OCI-LY7 (cell line): ENCODE measurements around the gene TVP23A. TPM values are rescaled to one million over a fixed set of nuclear protein-coding genes. Genes with fewer than 3 reads are reported as not detected.
"Not testable (repeated sequence)": the region's sequence is repeated elsewhere in the genome, so short reads cannot be mapped to it uniquely, and the experiment has no call there.

Experiments used
- BruUV-seq: library from RNA; stranded (reverse); fragments of 400-500 nt; replicated peaks from 2 replicates; lab custom pipeline; 2021; lab: Mats Ljungman, UMichigan
- CTCF ChIA-PET: fragments of 300-600 bp; sonication (Branson Sonifier 250); formaldehyde crosslinking; loops from one replicate; lab custom pipeline; 2022; ENCODE audit warnings: antibody characterized with exemption; ENCODE audit not compliant: unreplicated experiment; lab: Charles Lee
- POLR2A ChIA-PET: fragments of 300-600 bp; sonication (Branson Sonifier 250); formaldehyde crosslinking; loops from one replicate; lab custom pipeline; 2022; ENCODE audit warnings: antibody characterized with exemption; lab: Charles Lee
- DNase-seq: peaks from one replicate; pipeline ENCODE4 v3.0.0-alpha.2; 2015; ENCODE audit warnings: low spot score
- H2AFZ ChIP-seq: fragments of 200-600 bp; sonication (generic), shearing (Covaris generic); 2 replicates; pipeline ENCODE4 v1.6.1; 2014; ENCODE audit warnings: mild to moderate bottlenecking, antibody characterized with exemption, low read length, moderate library complexity
- H3K27ac ChIP-seq: fragments of 200-600 bp; sonication (generic); 2 replicates; pipeline ENCODE4 v1.5.1; 2014; ENCODE audit warnings: mixed run types, low read depth, mild to moderate bottlenecking, moderate library complexity, low read length, inconsistent platforms; ENCODE audit not compliant: poor library complexity, severe bottlenecking
- H3K36me3 ChIP-seq: fragments of 200-600 bp; sonication (generic); 2 replicates; pipeline ENCODE4 v1.6.1; 2014; ENCODE audit warnings: mild to moderate bottlenecking, antibody characterized with exemption, low read length, moderate library complexity, mixed read lengths; ENCODE audit not compliant: insufficient read depth
- H3K4me1 ChIP-seq: fragments of 200-600 bp; sonication (generic); 2 replicates; pipeline ENCODE4 v1.5.1; 2014; ENCODE audit warnings: mild to moderate bottlenecking, low read length; ENCODE audit not compliant: insufficient read depth, poor library complexity, severe bottlenecking
- H3K4me2 ChIP-seq: fragments of 200-600 bp; sonication (generic); 2 replicates; pipeline ENCODE4 v1.6.1; 2014; ENCODE audit warnings: mild to moderate bottlenecking, low read length
- H3K4me3 ChIP-seq: fragments of 200-600 bp; sonication (generic); 2 replicates; pipeline ENCODE4 v1.5.1; 2014; ENCODE audit warnings: mild to moderate bottlenecking, low read depth, low read length; ENCODE audit not compliant: poor library complexity, severe bottlenecking
- H3K79me2 ChIP-seq: fragments of 200-600 bp; sonication (generic); 2 replicates; pipeline ENCODE4 v1.6.1; 2016; ENCODE audit warnings: low read depth, mild to moderate bottlenecking, low read length, moderate library complexity, mixed read lengths; ENCODE audit not compliant: insufficient read depth
- H3K9me2 ChIP-seq: fragments of 200-600 bp; sonication (generic); 2 replicates; pipeline ENCODE4 v1.6.1; 2016; ENCODE audit warnings: mild to moderate bottlenecking, low read length, mixed read lengths; ENCODE audit not compliant: insufficient read depth
- H3K9me3 ChIP-seq: fragments of 200-600 bp; sonication (generic); 2 replicates; pipeline ENCODE4 v1.6.1; 2014; ENCODE audit warnings: mild to moderate bottlenecking, mixed run types, low read length, mixed read lengths
- H4K20me1 ChIP-seq: fragments of 200-600 bp; sonication (generic); 2 replicates; pipeline ENCODE4 v1.6.1; 2014; ENCODE audit warnings: mild to moderate bottlenecking, antibody characterized with exemption, low read length, moderate library complexity, mixed read lengths; ENCODE audit not compliant: insufficient read depth
- EZH2phosphoT487 ChIP-seq: fragments of 200-600 bp; sonication (generic); IDR thresholded peaks from 2 replicates; pipeline ENCODE4 v1.6.1; 2018; ENCODE audit warnings: low read depth, borderline replicate concordance, mild to moderate bottlenecking, mixed run types, antibody characterized with exemption, low read length, moderate library complexity, mixed read lengths
- intact Hi-C: fragments of 100-400 bp; cut with micrococcal nuclease; formaldehyde crosslinking; loops from one replicate; pipeline ENCODE4 v1.10.0; 2022; ENCODE audit not compliant: unreplicated experiment
- total RNA-seq, 2 experiments: library from RNA; depleted of rRNA in 1 of 2; stranded (reverse); fragments of >200 nt in 1 of 2; shearing (Covaris generic) in 1 of 2; gene quantifications; 2 replicates each; pipeline ENCODE4 v1.2.3, GENCODE V29; 2014 to 2022
- TF ChIP-seq, protein P1 (sequence below): fragments of 200-600 bp; sonication (generic); conservative IDR thresholded peaks from 2 replicates; pipeline ENCODE4 v1.5.1; 2014; ENCODE audit warnings: mild to moderate bottlenecking, antibody characterized with exemption, low read length, moderate library complexity, mixed read lengths

The TVP23A gene
- total RNA-seq, 2 experiments from 2014 or later = 0.57 TPM; not detected in 1

DNA sequence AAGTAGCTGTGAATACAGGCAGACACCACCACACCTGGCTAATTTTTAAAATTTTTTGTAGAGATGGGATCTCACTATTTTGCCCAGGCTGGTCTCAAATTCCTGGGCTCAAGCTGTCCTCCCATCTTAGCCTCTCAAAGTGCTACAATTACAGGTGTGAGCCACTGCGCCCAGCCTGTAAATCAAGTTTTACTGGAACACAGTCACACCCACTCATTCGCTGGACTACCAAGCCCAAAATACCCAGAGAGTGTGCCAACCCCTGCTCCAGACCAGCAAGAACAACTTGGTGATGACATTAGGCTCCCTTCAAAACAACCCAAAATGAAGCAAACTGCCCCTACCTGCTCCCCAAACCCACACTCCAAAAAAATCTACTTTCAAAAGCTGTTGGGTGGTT, 36.0 kb downstream of the TVP23A start:
- H3K9me2 ChIP-seq = no peaks in the 10 kb centered on the region
- no peak overlapping the region for H3K27ac ChIP-seq
- ChIA-PET POLR2A (no interaction called here), CTCF (no interaction called here)
- TF ChIP-seq, protein P1, sequence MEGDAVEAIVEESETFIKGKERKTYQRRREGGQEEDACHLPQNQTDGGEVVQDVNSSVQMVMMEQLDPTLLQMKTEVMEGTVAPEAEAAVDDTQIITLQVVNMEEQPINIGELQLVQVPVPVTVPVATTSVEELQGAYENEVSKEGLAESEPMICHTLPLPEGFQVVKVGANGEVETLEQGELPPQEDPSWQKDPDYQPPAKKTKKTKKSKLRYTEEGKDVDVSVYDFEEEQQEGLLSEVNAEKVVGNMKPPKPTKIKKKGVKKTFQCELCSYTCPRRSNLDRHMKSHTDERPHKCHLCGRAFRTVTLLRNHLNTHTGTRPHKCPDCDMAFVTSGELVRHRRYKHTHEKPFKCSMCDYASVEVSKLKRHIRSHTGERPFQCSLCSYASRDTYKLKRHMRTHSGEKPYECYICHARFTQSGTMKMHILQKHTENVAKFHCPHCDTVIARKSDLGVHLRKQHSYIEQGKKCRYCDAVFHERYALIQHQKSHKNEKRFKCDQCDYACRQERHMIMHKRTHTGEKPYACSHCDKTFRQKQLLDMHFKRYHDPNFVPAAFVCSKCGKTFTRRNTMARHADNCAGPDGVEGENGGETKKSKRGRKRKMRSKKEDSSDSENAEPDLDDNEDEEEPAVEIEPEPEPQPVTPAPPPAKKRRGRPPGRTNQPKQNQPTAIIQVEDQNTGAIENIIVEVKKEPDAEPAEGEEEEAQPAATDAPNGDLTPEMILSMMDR = no peak
- TF ChIP-seq EZH2phosphoT487 = no peak
- no peaks in the 10 kb centered on the region for H4K20me1 ChIP-seq
- no peak overlapping the region for H2AFZ ChIP-seq
- no peaks in the 10 kb centered on the region for H3K79me2 ChIP-seq
- no peak for DNase-seq
- no peaks in the 10 kb centered on the region for H3K9me3 ChIP-seq
- no peaks in the 10 kb centered on the region for H3K36me3 ChIP-seq
- no peak overlapping the region for H3K4me3 ChIP-seq
- no TSS peak for BruUV-seq
- intact Hi-C loops = no loop called here
- H3K4me2 ChIP-seq = no peak overlapping the region
- H3K4me1 ChIP-seq = peaks cover 17% of the 10 kb centered on the region

DNA sequence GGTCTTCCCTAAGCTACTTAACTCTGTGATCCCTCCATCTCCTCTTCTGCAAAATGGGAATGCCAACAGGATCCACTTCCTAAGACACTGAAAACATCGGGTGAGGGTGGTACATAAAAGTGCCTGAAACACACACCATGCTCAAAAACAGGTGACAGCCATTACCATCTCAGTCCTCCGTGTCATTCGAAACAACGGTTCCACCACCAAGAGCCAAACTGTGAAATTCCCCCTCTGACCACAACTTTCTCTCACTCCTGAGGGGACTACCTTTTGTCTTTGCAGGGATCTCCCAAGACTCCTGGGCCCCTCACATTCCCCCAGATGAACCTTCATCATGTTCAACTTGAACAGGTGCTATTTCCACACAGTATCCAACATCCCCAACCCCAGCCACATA, 38.0 kb downstream of the TVP23A start:
- intact Hi-C loops = no loop called here
- TF ChIP-seq EZH2phosphoT487 = no peak
- TF ChIP-seq, protein P1 = no peak
- no peaks in the 10 kb centered on the region for H3K79me2 ChIP-seq
- no peak overlapping the region for H3K4me3 ChIP-seq
- no peak overlapping the region for H3K27ac ChIP-seq
- POLR2A ChIA-PET = no interaction called here
- no peak for DNase-seq
- no peak overlapping the region for H2AFZ ChIP-seq
- CTCF ChIA-PET = no interaction called here
- H4K20me1 ChIP-seq = no peaks in the 10 kb centered on the region
- H3K9me3 ChIP-seq = no peaks in the 10 kb centered on the region
- no TSS peak for BruUV-seq
- no peaks in the 10 kb centered on the region for H3K4me1 ChIP-seq
- H3K4me2 ChIP-seq = no peak overlapping the region
- no peaks in the 10 kb centered on the region for H3K36me3 ChIP-seq
- H3K9me2 ChIP-seq = no peaks in the 10 kb centered on the region

DNA sequence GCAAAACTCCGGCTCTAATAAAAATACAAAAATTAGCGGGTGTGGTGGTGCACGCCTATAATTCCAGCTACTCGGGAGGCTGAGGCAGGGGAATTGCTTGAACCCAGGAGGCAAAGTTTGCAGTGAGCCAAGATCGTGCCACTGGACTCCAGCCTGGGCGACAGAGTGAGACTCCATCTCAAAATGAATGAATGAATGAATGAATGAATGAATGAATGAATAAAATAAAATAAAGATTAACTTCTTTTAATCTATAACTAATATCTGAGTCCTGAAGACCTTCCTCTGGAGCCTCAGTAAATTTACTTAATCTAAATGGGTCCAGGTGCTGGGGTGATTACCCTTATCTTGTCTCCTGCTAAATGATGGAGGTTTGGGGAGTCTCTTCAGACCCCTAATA, 38.7 kb downstream of the TVP23A start:
- H3K4me3 ChIP-seq, H3K4me2 ChIP-seq, H3K9me2 ChIP-seq, H4K20me1 ChIP-seq, H3K27ac ChIP-seq, CTCF ChIA-PET, H3K4me1 ChIP-seq, H3K36me3 ChIP-seq, intact Hi-C loops, DNase-seq, H3K79me2 ChIP-seq, BruUV-seq, POLR2A ChIA-PET, H3K9me3 ChIP-seq, H2AFZ ChIP-seq: not testable (repeated sequence)
